Parathyroid adenoma (tissue), 2 donors: ENCODE data around the gene TIPIN.

Source experiments
- H2AFZ ChIP-seq: fragments of 300-600 bp; sonication (generic); one replicate; pipeline ENCODE4 v1.7.0; 2017; ENCODE audit warnings: antibody characterized with exemption, mild to moderate bottlenecking
- H3K27ac ChIP-seq: fragments of 300-600 bp; sonication (generic); one replicate; pipeline ENCODE4 v1.7.0; 2017
- H3K27me3 ChIP-seq: fragments of 300-600 bp; sonication (generic); one replicate; pipeline ENCODE4 v1.7.0; 2017; ENCODE audit warnings: low read length; ENCODE audit not compliant: control insufficient read depth, insufficient read depth
- H3K36me3 ChIP-seq: fragments of 300-600 bp; sonication (generic); one replicate; pipeline ENCODE4 v1.7.0; 2017; ENCODE audit warnings: low read length; ENCODE audit not compliant: control insufficient read depth, insufficient read depth
- H3K4me1 ChIP-seq: fragments of 300-600 bp; sonication (generic); one replicate; pipeline ENCODE4 v1.7.0; 2017; ENCODE audit warnings: control low read depth
- H3K4me2 ChIP-seq: fragments of 300-600 bp; sonication (generic); one replicate; pipeline ENCODE4 v1.7.0; 2017; ENCODE audit warnings: low read length
- H3K4me3 ChIP-seq: fragments of 300-600 bp; sonication (generic); one replicate; pipeline ENCODE4 v1.7.0; 2017; ENCODE audit warnings: low read depth, low read length
- H3K79me2 ChIP-seq: fragments of 300-600 bp; sonication (generic); one replicate; pipeline ENCODE4 v1.7.0; 2017; ENCODE audit warnings: control low read depth
- H3K9ac ChIP-seq: fragments of 300-600 bp; sonication (generic); one replicate; pipeline ENCODE4 v1.7.0; 2017; ENCODE audit warnings: mild to moderate bottlenecking
- H3K9me3 ChIP-seq: fragments of 300-600 bp; sonication (generic); one replicate; pipeline ENCODE4 v1.7.0; 2017; ENCODE audit warnings: low read length; ENCODE audit not compliant: control insufficient read depth
- TF ChIP-seq, protein P1 (sequence below): fragments of 300-600 bp; sonication (generic); IDR thresholded peaks from one replicate; pipeline ENCODE4 v1.7.0; 2017; ENCODE audit warnings: antibody characterized with exemption, mild to moderate bottlenecking
- donor health status: primary hyperparathyroidism.

The TIPIN gene

DNA sequence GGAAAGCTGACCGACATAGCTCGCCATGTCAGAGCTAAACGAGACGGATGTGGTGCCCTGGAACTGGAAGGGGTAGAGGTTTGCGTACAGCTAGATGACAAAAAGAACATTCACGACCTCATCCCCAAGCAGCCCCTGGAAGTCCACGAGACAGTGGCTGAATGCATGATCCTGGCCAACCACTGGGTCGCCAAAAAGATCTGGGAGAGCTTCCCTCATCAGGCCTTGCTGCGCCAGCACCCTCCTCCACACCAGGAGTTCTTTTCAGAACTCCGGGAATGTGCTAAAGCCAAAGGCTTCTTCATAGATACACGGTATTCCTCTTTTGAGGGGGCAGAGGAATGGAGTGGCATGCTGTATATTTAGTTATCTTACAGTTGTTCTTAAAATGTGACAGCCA is 30.4 kb downstream of the TIPIN start:
- TF ChIP-seq, protein P1, sequence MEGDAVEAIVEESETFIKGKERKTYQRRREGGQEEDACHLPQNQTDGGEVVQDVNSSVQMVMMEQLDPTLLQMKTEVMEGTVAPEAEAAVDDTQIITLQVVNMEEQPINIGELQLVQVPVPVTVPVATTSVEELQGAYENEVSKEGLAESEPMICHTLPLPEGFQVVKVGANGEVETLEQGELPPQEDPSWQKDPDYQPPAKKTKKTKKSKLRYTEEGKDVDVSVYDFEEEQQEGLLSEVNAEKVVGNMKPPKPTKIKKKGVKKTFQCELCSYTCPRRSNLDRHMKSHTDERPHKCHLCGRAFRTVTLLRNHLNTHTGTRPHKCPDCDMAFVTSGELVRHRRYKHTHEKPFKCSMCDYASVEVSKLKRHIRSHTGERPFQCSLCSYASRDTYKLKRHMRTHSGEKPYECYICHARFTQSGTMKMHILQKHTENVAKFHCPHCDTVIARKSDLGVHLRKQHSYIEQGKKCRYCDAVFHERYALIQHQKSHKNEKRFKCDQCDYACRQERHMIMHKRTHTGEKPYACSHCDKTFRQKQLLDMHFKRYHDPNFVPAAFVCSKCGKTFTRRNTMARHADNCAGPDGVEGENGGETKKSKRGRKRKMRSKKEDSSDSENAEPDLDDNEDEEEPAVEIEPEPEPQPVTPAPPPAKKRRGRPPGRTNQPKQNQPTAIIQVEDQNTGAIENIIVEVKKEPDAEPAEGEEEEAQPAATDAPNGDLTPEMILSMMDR: no peak
- Histone ChIP-seq H3K79me2 (no peaks in the 10 kb centered on the region), H2AFZ (no peak overlapping the region), H3K4me3 (no peak overlapping the region), H3K27me3 (no peaks in the 10 kb centered on the region), H3K9ac (no peak overlapping the region), H3K27ac (no peak overlapping the region), H3K4me2 (no peak overlapping the region), H3K4me1 (no peaks in the 10 kb centered on the region), H3K36me3 (no peaks in the 10 kb centered on the region), H3K9me3 (no peaks in the 10 kb centered on the region)

GRCh38 chr15:66323312-66323928 is 33.1 kb downstream of the TIPIN start:
- Histone ChIP-seq H3K4me3 (no peak overlapping the region), H2AFZ (no peak overlapping the region), H3K36me3 (no peaks in the 10 kb centered on the region), H3K79me2 (no peaks in the 10 kb centered on the region), H3K27me3 (no peaks in the 10 kb centered on the region), H3K4me1 (no peaks in the 10 kb centered on the region), H3K9ac (no peak overlapping the region), H3K27ac (no peak overlapping the region), H3K4me2 (no peak overlapping the region), H3K9me3 (no peaks in the 10 kb centered on the region)
- TF ChIP-seq, protein P1: no peak

- no peaks in the 10 kb centered on the region for H3K36me3 ChIP-seq
- no peaks in the 10 kb centered on the region for H3K4me1 ChIP-seq
- H3K9me3 ChIP-seq: no peaks in the 10 kb centered on the region
- no peak overlapping the region for H3K27ac ChIP-seq
- H3K4me2 ChIP-seq: no peak overlapping the region
- no peak overlapping the region for H2AFZ ChIP-seq
- H3K9ac ChIP-seq: no peak overlapping the region
- no peak overlapping the region for H3K4me3 ChIP-seq
- H3K79me2 ChIP-seq: no peaks in the 10 kb centered on the region
- H3K27me3 ChIP-seq: no peaks in the 10 kb centered on the region
- TF ChIP-seq, protein P1: no peak
Observed at GRCh38 chr15:66312144-66312543, 44.3 kb downstream of the TIPIN start.

DNA sequence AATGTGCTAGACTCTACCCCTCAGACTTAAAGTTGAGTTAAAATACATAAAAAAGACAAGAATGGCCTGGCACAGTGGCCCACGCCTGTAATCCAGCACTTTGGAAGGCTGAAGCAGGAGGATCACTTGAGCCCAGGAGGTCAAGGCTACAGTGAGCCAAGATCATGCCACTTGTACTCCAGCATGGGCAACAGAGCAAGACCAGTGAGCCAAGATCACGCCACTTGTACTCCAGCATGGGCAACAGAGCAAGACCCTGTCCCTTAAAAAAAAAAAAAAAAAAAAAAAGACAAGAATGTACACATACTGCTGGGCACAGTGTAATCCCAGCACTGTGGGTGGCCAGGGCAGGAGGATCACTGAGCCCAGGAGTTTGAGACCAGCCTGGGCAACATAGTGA is 45.7 kb downstream of the TIPIN start:
- H3K9ac ChIP-seq: no peak overlapping the region
- H3K4me1 ChIP-seq: no peaks in the 10 kb centered on the region
- H3K9me3 ChIP-seq: no peaks in the 10 kb centered on the region
- TF ChIP-seq, protein P1: no peak
- no peak overlapping the region for H3K4me2 ChIP-seq
- H3K79me2 ChIP-seq: no peaks in the 10 kb centered on the region
- H3K27me3 ChIP-seq: no peaks in the 10 kb centered on the region
- H2AFZ ChIP-seq: no peak overlapping the region
- H3K27ac ChIP-seq: no peak overlapping the region
- H3K36me3 ChIP-seq: no peaks in the 10 kb centered on the region
- H3K4me3 ChIP-seq: no peak overlapping the region

DNA sequence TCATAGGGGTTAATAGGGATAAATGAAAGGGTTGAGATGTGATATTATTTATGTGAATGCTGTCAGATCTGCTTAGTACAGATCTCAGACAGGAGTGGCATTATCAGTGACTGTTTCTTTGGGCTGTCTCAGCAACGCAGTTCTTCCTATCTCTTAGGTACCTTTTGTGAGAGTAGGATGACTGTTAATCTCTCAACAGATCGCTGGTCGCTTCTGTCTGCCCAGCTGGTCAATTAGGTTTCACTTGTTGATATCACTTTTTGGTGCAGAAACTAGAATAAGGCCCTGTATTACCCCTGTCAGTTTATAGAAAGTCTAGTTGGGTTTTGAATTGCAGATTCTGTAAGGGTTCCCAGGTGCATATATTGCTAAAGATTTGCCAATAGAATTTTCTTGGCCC is 46.7 kb downstream of the TIPIN start:
- Histone ChIP-seq H3K27ac (no peak overlapping the region), H3K4me2 (no peak overlapping the region), H2AFZ (no peak overlapping the region), H3K4me1 (no peaks in the 10 kb centered on the region), H3K4me3 (no peak overlapping the region), H3K79me2 (no peaks in the 10 kb centered on the region), H3K36me3 (no peaks in the 10 kb centered on the region), H3K27me3 (no peaks in the 10 kb centered on the region), H3K9me3 (no peaks in the 10 kb centered on the region), H3K9ac (no peak overlapping the region)
- TF ChIP-seq, protein P1: no peak
